ENCODE results near the gene UBR4.
A peak's percentile ranks its signal among the peaks of the same experiment; 100 is the strongest.
"Not testable (repeated sequence)": the region's sequence is repeated elsewhere in the genome, so short reads cannot be mapped to it uniquely, and the experiment has no call there.

The UBR4 gene

DNA sequence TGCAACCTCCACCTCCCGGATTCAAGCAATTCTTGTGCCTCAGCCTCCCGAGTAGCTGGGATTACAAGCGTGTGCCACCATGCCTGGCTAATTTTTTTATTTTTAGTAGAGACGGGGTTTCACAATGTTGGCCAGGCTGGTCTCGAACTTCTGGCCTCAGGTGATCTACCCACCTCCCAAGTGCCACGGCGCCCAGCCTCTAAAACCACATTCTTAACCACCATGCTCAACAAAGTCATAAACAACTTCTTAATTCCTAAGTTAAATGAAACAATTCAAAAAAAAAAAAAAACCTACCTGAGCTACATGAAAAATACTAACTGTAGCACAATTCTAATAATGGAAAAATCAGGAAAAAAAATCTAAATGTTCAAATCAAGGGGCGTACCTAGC lies 29.8 kb downstream of the UBR4 start:
- not testable (repeated sequence) for H3K27me3 ChIP-seq (replicated peaks; ENCODE audit: control insufficient read depth, insufficient read depth, low read length); H3K9me3 ChIP-seq (ENCODE audit: control insufficient read depth, low read length); DNase-seq (ENCODE audit: low read depth); H3K9ac ChIP-seq (ENCODE audit: low read length); H3K4me1 ChIP-seq (ENCODE audit: control insufficient read depth, insufficient read depth, low read length); H3K4me3 ChIP-seq (ENCODE audit: low read length)
- peaks cover 95% of the 10 kb centered on the region for H3K36me3 ChIP-seq (ENCODE audit: control insufficient read depth, insufficient read depth, low read length, severe bottlenecking)

DNA sequence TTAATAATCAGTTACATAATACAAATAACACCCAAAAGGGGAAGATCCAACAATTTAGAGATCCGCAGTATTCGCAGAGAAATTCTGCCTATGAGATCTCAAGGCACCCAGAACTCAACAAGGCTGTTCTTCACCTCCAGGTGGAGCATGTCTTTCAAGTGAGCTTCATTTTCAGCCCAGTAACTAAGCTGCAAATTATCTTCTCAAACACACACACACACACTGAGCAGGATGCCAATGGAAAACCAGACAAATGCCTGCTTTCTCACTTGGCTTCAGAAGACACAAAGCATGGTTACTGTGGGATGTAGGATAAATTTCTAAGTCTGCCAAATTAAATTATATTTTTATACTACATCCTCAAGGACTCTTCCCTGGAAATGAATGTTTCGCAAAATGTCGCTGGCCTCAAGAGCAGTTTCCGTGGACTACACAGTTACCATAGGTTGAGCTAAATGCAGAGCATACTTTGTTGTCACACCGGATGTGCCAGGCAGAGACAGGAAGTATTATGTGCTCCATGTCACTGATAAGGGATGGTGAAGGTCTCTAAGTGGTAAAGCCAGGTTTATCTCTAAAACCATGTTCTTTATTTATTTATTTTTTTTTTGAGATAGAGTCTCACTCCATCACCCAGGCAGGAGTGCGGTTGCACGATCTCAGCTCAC lies 30.3 kb downstream of the UBR4 start:
- H3K27me3 ChIP-seq (replicated peaks; ENCODE audit: control insufficient read depth, insufficient read depth, low read length): no peaks in the 10 kb centered on the region
- no peaks in the 10 kb centered on the region for H3K9me3 ChIP-seq (ENCODE audit: control insufficient read depth, low read length)
- H3K9ac ChIP-seq (ENCODE audit: low read length): no peak overlapping the region
- no peaks in the 10 kb centered on the region for H3K4me1 ChIP-seq (ENCODE audit: control insufficient read depth, insufficient read depth, low read length)
- H3K36me3 ChIP-seq (ENCODE audit: control insufficient read depth, insufficient read depth, low read length, severe bottlenecking): peaks cover 95% of the 10 kb centered on the region
- DNase-seq (ENCODE audit: low read depth): peak; percentile 33
- no peak overlapping the region for H3K4me3 ChIP-seq (ENCODE audit: low read length)

- DNase-seq (ENCODE audit: low read depth): no peak
- H3K4me1 ChIP-seq (ENCODE audit: control insufficient read depth, insufficient read depth, low read length): no peaks in the 10 kb centered on the region
- no peak overlapping the region for H3K4me3 ChIP-seq (ENCODE audit: low read length)
- no peaks in the 10 kb centered on the region for H3K27me3 ChIP-seq (replicated peaks; ENCODE audit: control insufficient read depth, insufficient read depth, low read length)
- no peaks in the 10 kb centered on the region for H3K9me3 ChIP-seq (ENCODE audit: control insufficient read depth, low read length)
- peaks cover 95% of the 10 kb centered on the region for H3K36me3 ChIP-seq (ENCODE audit: control insufficient read depth, insufficient read depth, low read length, severe bottlenecking)
- no peak overlapping the region for H3K9ac ChIP-seq (ENCODE audit: low read length)
Observed at GRCh38 chr1:19178734-19179398, 31.2 kb downstream of the UBR4 start.

GRCh38 chr1:19177811-19178210 lies 32.3 kb downstream of the UBR4 start:
- no peak overlapping the region for H3K9ac ChIP-seq (ENCODE audit: low read length)
- H3K36me3 ChIP-seq (ENCODE audit: control insufficient read depth, insufficient read depth, low read length, severe bottlenecking): peaks cover 96% of the 10 kb centered on the region
- no peak overlapping the region for H3K4me3 ChIP-seq (ENCODE audit: low read length)
- H3K9me3 ChIP-seq (ENCODE audit: control insufficient read depth, low read length): no peaks in the 10 kb centered on the region
- H3K4me1 ChIP-seq (ENCODE audit: control insufficient read depth, insufficient read depth, low read length): no peaks in the 10 kb centered on the region
- no peaks in the 10 kb centered on the region for H3K27me3 ChIP-seq (replicated peaks; ENCODE audit: control insufficient read depth, insufficient read depth, low read length)
- no peak for DNase-seq (ENCODE audit: low read depth)

DNA sequence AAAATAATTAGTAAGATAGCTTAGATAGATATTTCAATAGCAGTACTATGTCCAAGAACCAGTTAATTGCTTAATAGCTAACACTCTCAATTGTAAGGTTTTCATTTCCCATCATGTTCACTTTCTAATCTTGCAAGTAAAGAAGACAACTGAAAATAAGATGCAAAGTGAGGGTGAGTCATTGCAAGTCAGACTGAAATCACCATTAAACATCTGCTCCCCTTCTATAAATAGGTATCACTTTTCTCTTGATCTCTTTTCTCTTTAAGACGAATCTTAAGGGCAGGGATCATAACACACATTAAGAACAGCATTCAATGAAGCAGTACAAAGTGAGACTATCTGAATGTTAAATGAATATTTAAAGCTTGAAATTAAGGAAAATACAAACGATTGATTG lies 40.4 kb downstream of the UBR4 start:
- Histone ChIP-seq H3K9me3 (ENCODE audit: control insufficient read depth, low read length) (no peaks in the 10 kb centered on the region), H3K36me3 (ENCODE audit: control insufficient read depth, insufficient read depth, low read length, severe bottlenecking) (peaks cover 98% of the 10 kb centered on the region), H3K4me1 (ENCODE audit: control insufficient read depth, insufficient read depth, low read length) (peaks cover 5% of the 10 kb centered on the region), H3K4me3 (ENCODE audit: low read length) (no peak overlapping the region), H3K27me3 (replicated peaks; ENCODE audit: control insufficient read depth, insufficient read depth, low read length) (no peaks in the 10 kb centered on the region), H3K9ac (ENCODE audit: low read length) (no peak overlapping the region)
- DNase-seq (ENCODE audit: low read depth): peak; percentile 34

- no peak overlapping the region for H3K4me3 ChIP-seq (ENCODE audit: low read length)
- no peaks in the 10 kb centered on the region for H3K27me3 ChIP-seq (replicated peaks; ENCODE audit: control insufficient read depth, insufficient read depth, low read length)
- peaks cover 97% of the 10 kb centered on the region for H3K36me3 ChIP-seq (ENCODE audit: control insufficient read depth, insufficient read depth, low read length, severe bottlenecking)
- H3K9me3 ChIP-seq (ENCODE audit: control insufficient read depth, low read length): no peaks in the 10 kb centered on the region
- no peak for DNase-seq (ENCODE audit: low read depth)
- no peak overlapping the region for H3K9ac ChIP-seq (ENCODE audit: low read length)
- H3K4me1 ChIP-seq (ENCODE audit: control insufficient read depth, insufficient read depth, low read length): peaks cover 21% of the 10 kb centered on the region
Observed at GRCh38 chr1:19167140-19167539, 42.9 kb downstream of the UBR4 start.

DNA sequence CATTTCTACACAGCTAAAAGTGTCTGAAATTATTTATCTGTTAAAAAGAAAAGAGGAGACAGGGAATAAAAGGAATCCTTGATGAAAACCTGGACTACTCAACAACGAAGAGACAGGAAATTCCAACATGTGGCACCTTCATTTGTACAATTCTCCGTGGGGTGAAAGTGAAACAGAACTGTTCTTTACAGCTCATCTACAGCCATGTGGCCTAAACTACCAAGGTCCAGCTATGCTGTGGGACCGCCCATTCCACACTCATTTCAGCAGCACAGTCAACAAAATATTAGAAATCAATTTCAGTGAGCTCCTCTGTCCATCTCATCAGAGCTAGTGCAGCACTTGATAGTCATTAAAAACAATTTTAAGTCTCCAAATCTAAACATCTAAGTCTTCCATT lies 44.0 kb downstream of the UBR4 start:
- Histone ChIP-seq H3K9me3 (ENCODE audit: control insufficient read depth, low read length) (no peaks in the 10 kb centered on the region), H3K36me3 (ENCODE audit: control insufficient read depth, insufficient read depth, low read length, severe bottlenecking) (peaks cover 98% of the 10 kb centered on the region)

GRCh38 chr1:19165501-19165900 lies 44.6 kb downstream of the UBR4 start:
- Histone ChIP-seq H3K9me3 (ENCODE audit: control insufficient read depth, low read length) (no peaks in the 10 kb centered on the region), H3K4me1 (ENCODE audit: control insufficient read depth, insufficient read depth, low read length) (peaks cover 21% of the 10 kb centered on the region), H3K36me3 (ENCODE audit: control insufficient read depth, insufficient read depth, low read length, severe bottlenecking) (peaks cover 98% of the 10 kb centered on the region), H3K27me3 (replicated peaks; ENCODE audit: control insufficient read depth, insufficient read depth, low read length) (no peaks in the 10 kb centered on the region), H3K9ac (ENCODE audit: low read length) (peak overlapping the region; percentile 15), H3K4me3 (ENCODE audit: low read length) (no peak overlapping the region)
- DNase-seq (ENCODE audit: low read depth): no peak

More for the DNA sequence above, 44.0 kb downstream of the UBR4 start:
- H3K9ac ChIP-seq (ENCODE audit: low read length): peak overlapping the region; percentile 15
- H3K4me3 ChIP-seq (ENCODE audit: low read length): no peak overlapping the region
- H3K4me1 ChIP-seq (ENCODE audit: control insufficient read depth, insufficient read depth, low read length): peaks cover 21% of the 10 kb centered on the region
- DNase-seq (ENCODE audit: low read depth): no peak
- H3K27me3 ChIP-seq (replicated peaks; ENCODE audit: control insufficient read depth, insufficient read depth, low read length): no peaks in the 10 kb centered on the region

DNA sequence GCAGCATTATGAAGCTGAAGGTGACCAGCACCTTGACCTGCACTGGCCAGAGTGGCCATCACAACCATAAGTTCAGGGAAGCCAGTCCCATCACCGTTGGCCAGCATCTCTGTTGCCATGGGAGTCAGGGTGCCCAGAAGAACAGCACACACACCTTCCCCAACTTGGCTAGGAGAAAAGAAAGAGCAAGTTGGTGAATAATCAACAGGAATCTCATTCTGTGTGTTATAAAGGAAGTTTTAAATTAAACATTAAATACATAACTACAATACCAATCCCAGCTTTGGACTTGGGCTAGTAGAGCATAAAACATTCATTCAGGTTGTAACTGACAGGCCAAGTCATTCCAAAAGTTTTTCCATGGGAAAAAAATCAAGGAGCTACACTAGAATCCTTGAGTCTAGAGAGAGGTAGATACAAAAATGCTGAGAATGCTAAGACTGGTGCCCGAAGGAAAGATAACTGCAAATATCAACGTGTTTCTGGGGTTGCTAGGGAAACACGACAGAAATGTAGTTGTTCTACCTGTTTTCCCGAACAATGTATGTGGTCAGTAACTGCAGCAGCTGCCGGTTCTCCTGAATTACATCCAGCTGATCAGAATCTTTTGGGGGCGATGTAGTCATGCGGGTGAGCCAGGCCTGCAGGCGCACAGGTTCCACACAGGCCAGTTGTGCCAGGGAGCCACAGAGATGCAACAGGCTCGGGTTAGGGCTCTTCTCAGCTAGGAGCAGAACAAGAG lies 45.6 kb downstream of the UBR4 start:
- Histone ChIP-seq H3K27me3 (replicated peaks; ENCODE audit: control insufficient read depth, insufficient read depth, low read length) (no peaks in the 10 kb centered on the region), H3K4me1 (ENCODE audit: control insufficient read depth, insufficient read depth, low read length) (peaks cover 21% of the 10 kb centered on the region), H3K4me3 (ENCODE audit: low read length) (no peak overlapping the region), H3K9ac (ENCODE audit: low read length) (no peak overlapping the region), H3K36me3 (ENCODE audit: control insufficient read depth, insufficient read depth, low read length, severe bottlenecking) (peaks cover 98% of the 10 kb centered on the region), H3K9me3 (ENCODE audit: control insufficient read depth, low read length) (no peaks in the 10 kb centered on the region)
- no peak for DNase-seq (ENCODE audit: low read depth)

- Histone ChIP-seq H3K4me3 (ENCODE audit: low read length) (no peak overlapping the region), H3K4me1 (ENCODE audit: control insufficient read depth, insufficient read depth, low read length) (peaks cover 21% of the 10 kb centered on the region), H3K9me3 (ENCODE audit: control insufficient read depth, low read length) (no peaks in the 10 kb centered on the region), H3K36me3 (ENCODE audit: control insufficient read depth, insufficient read depth, low read length, severe bottlenecking) (peaks cover 98% of the 10 kb centered on the region), H3K9ac (ENCODE audit: low read length) (no peak overlapping the region), H3K27me3 (replicated peaks; ENCODE audit: control insufficient read depth, insufficient read depth, low read length) (no peaks in the 10 kb centered on the region)
- peak; percentile 88 for DNase-seq (ENCODE audit: low read depth)
Observed at GRCh38 chr1:19163261-19163660, 46.8 kb downstream of the UBR4 start.

DNA sequence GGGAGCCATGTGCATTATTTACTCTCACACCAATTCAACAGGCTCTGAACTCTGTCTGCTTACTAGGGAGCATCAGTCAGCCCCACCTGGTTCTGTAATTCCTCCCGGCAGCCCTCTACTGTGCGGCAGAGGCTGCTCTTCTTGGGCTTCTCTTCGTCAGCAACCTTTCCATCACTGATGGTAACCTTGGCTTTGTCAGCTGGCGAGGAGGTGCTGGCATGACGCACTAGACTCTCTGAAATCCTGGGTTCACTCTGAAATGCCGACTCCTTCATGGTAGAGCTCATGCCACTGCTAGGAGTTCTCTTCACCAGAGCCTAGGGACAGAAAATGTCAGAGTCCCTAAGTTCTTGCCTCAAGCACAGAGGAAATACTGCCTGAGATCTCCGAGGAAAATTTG lies 49.2 kb downstream of the UBR4 start:
- Histone ChIP-seq H3K4me1 (ENCODE audit: control insufficient read depth, insufficient read depth, low read length) (peaks cover 40% of the 10 kb centered on the region), H3K9ac (ENCODE audit: low read length) (no peak overlapping the region), H3K9me3 (ENCODE audit: control insufficient read depth, low read length) (no peaks in the 10 kb centered on the region), H3K27me3 (replicated peaks; ENCODE audit: control insufficient read depth, insufficient read depth, low read length) (no peaks in the 10 kb centered on the region), H3K36me3 (ENCODE audit: control insufficient read depth, insufficient read depth, low read length, severe bottlenecking) (peaks cover 98% of the 10 kb centered on the region), H3K4me3 (ENCODE audit: low read length) (no peak overlapping the region)
- DNase-seq (ENCODE audit: low read depth): no peak

All from adipocyte (in vitro differentiated cells).